ENCODE measurements around the gene SMAD9.

SMAD9 gene

GRCh38 chr13:36907821-36908220, 12.2 kb downstream of the SMAD9 start:
- no peak for DNase-seq

- DNase-seq: no peak
Observed at GRCh38 chr13:36907266-36907665, 12.8 kb downstream of the SMAD9 start.

GRCh38 chr13:36905944-36906343, 14.1 kb downstream of the SMAD9 start:
- DNase-seq: no peak

GRCh38 chr13:36903925-36904595, 16.0 kb downstream of the SMAD9 start:
- peak; percentile 95 for DNase-seq

- no peak for DNase-seq
Observed at GRCh38 chr13:36897054-36897616, 22.9 kb downstream of the SMAD9 start.

- peak; percentile 34 for DNase-seq
Observed at GRCh38 chr13:36891752-36892151, 28.3 kb downstream of the SMAD9 start.

GRCh38 chr13:36888645-36889044, 31.4 kb downstream of the SMAD9 start:
- DNase-seq: no peak

GRCh38 chr13:36887758-36888521, 32.1 kb downstream of the SMAD9 start:
- DNase-seq: no peak

GRCh38 chr13:36885901-36886300, 34.1 kb downstream of the SMAD9 start:
- DNase-seq: peak; percentile 97

- DNase-seq: no peak
Observed at GRCh38 chr13:36884235-36884634, 35.8 kb downstream of the SMAD9 start.

- no peak for DNase-seq
Observed at GRCh38 chr13:36883824-36884223, 36.2 kb downstream of the SMAD9 start.

- DNase-seq: peak; percentile 47
Observed at GRCh38 chr13:36883392-36883791, 36.6 kb downstream of the SMAD9 start.

GRCh38 chr13:36882829-36883390, 37.1 kb downstream of the SMAD9 start:
- no peak for DNase-seq

- DNase-seq: no peak
Observed at GRCh38 chr13:36880961-36881360, 39.1 kb downstream of the SMAD9 start.

GRCh38 chr13:36879218-36879938, 40.7 kb downstream of the SMAD9 start:
- DNase-seq: no peak

GRCh38 chr13:36875961-36876360, 44.1 kb downstream of the SMAD9 start:
- DNase-seq: no peak

GRCh38 chr13:36875431-36875830, 44.6 kb downstream of the SMAD9 start:
- no peak for DNase-seq

- DNase-seq: no peak
Observed at GRCh38 chr13:36872621-36873020, 47.4 kb downstream of the SMAD9 start.

GRCh38 chr13:36870050-36870692, 49.9 kb downstream of the SMAD9 start:
- peak; percentile 29 for DNase-seq

GRCh38 chr13:36866232-36866631, 53.8 kb downstream of the SMAD9 start:
- DNase-seq: no peak

- DNase-seq: no peak
Observed at GRCh38 chr13:36865265-36865664, 54.8 kb downstream of the SMAD9 start.

GRCh38 chr13:36862722-36863121, 57.3 kb downstream of the SMAD9 start:
- no peak for DNase-seq
